Measurements from ENCODE around the gene CCM2. TPM values are rescaled to one million over a fixed set of nuclear protein-coding genes. Genes with fewer than 3 reads are reported as not detected.

CCM2 gene
- total and polyA plus RNA-seq, 2 experiments from 2014 or later, result 24.9 to 40.1 TPM

DNA sequence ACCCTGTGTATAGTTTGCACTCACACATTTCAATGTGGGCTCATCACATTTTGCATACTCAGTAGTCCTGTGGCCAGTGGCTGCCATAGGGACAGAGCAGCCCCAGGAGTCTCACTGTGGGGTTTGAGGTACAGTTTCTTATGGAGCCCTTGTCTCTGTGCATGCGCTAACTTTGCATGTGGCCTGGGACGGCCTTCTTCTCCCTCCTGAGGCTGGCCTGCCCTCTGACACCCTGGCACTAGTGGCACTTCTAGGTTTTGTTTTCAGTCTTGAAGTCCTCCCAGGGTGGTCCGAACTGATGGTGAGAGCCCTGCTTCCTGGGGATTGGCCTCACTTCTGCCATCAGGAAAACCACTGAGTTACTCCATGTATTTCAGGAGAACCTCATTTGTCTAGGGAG is 67.6 kb downstream of the CCM2 start:
- peaks cover 2% of the 10 kb centered on the region for H3K27me3 Mint-ChIP-seq (ENCODE audit: insufficient read depth, low read depth, poor library complexity)
- Histone ChIP-seq H3K27me3 (ENCODE audit: insufficient read depth) (no peaks in the 10 kb centered on the region), H2AFZ (no peak overlapping the region), H3K4me2 (no peak overlapping the region), H3K9me2 (ENCODE audit: insufficient read depth) (no peaks in the 10 kb centered on the region), H3K36me3 (ENCODE audit: insufficient read depth) (no peaks in the 10 kb centered on the region), H3K27ac (ENCODE audit: low read depth) (no peak overlapping the region), H3K79me2 (replicated peaks; ENCODE audit: insufficient read depth) (no peaks in the 10 kb centered on the region), H4K20me1 (replicated peaks; ENCODE audit: insufficient read depth) (no peaks in the 10 kb centered on the region; the same call in none of the 2 replicates), H3F3A (replicated peaks; ENCODE audit: low read depth) (no peaks in the 10 kb centered on the region), H3K4me1 (ENCODE audit: insufficient read depth) (no peaks in the 10 kb centered on the region), H3K4me3 (no peak overlapping the region)
- no peak overlapping the region for H3K27ac Mint-ChIP-seq
- H3K36me3 Mint-ChIP-seq (ENCODE audit: low read depth), result peaks cover 8% of the 10 kb centered on the region; the same call in 2 of the 3 replicates
- H3K9me3 Mint-ChIP-seq, result no peaks in the 10 kb centered on the region
- TF ChIP-seq, protein P1, sequence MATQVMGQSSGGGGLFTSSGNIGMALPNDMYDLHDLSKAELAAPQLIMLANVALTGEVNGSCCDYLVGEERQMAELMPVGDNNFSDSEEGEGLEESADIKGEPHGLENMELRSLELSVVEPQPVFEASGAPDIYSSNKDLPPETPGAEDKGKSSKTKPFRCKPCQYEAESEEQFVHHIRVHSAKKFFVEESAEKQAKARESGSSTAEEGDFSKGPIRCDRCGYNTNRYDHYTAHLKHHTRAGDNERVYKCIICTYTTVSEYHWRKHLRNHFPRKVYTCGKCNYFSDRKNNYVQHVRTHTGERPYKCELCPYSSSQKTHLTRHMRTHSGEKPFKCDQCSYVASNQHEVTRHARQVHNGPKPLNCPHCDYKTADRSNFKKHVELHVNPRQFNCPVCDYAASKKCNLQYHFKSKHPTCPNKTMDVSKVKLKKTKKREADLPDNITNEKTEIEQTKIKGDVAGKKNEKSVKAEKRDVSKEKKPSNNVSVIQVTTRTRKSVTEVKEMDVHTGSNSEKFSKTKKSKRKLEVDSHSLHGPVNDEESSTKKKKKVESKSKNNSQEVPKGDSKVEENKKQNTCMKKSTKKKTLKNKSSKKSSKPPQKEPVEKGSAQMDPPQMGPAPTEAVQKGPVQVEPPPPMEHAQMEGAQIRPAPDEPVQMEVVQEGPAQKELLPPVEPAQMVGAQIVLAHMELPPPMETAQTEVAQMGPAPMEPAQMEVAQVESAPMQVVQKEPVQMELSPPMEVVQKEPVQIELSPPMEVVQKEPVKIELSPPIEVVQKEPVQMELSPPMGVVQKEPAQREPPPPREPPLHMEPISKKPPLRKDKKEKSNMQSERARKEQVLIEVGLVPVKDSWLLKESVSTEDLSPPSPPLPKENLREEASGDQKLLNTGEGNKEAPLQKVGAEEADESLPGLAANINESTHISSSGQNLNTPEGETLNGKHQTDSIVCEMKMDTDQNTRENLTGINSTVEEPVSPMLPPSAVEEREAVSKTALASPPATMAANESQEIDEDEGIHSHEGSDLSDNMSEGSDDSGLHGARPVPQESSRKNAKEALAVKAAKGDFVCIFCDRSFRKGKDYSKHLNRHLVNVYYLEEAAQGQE (IDR thresholded peaks at IDR 0.05; ENCODE audit: unreplicated experiment), result no peak
- TF ChIP-seq, protein P2, sequence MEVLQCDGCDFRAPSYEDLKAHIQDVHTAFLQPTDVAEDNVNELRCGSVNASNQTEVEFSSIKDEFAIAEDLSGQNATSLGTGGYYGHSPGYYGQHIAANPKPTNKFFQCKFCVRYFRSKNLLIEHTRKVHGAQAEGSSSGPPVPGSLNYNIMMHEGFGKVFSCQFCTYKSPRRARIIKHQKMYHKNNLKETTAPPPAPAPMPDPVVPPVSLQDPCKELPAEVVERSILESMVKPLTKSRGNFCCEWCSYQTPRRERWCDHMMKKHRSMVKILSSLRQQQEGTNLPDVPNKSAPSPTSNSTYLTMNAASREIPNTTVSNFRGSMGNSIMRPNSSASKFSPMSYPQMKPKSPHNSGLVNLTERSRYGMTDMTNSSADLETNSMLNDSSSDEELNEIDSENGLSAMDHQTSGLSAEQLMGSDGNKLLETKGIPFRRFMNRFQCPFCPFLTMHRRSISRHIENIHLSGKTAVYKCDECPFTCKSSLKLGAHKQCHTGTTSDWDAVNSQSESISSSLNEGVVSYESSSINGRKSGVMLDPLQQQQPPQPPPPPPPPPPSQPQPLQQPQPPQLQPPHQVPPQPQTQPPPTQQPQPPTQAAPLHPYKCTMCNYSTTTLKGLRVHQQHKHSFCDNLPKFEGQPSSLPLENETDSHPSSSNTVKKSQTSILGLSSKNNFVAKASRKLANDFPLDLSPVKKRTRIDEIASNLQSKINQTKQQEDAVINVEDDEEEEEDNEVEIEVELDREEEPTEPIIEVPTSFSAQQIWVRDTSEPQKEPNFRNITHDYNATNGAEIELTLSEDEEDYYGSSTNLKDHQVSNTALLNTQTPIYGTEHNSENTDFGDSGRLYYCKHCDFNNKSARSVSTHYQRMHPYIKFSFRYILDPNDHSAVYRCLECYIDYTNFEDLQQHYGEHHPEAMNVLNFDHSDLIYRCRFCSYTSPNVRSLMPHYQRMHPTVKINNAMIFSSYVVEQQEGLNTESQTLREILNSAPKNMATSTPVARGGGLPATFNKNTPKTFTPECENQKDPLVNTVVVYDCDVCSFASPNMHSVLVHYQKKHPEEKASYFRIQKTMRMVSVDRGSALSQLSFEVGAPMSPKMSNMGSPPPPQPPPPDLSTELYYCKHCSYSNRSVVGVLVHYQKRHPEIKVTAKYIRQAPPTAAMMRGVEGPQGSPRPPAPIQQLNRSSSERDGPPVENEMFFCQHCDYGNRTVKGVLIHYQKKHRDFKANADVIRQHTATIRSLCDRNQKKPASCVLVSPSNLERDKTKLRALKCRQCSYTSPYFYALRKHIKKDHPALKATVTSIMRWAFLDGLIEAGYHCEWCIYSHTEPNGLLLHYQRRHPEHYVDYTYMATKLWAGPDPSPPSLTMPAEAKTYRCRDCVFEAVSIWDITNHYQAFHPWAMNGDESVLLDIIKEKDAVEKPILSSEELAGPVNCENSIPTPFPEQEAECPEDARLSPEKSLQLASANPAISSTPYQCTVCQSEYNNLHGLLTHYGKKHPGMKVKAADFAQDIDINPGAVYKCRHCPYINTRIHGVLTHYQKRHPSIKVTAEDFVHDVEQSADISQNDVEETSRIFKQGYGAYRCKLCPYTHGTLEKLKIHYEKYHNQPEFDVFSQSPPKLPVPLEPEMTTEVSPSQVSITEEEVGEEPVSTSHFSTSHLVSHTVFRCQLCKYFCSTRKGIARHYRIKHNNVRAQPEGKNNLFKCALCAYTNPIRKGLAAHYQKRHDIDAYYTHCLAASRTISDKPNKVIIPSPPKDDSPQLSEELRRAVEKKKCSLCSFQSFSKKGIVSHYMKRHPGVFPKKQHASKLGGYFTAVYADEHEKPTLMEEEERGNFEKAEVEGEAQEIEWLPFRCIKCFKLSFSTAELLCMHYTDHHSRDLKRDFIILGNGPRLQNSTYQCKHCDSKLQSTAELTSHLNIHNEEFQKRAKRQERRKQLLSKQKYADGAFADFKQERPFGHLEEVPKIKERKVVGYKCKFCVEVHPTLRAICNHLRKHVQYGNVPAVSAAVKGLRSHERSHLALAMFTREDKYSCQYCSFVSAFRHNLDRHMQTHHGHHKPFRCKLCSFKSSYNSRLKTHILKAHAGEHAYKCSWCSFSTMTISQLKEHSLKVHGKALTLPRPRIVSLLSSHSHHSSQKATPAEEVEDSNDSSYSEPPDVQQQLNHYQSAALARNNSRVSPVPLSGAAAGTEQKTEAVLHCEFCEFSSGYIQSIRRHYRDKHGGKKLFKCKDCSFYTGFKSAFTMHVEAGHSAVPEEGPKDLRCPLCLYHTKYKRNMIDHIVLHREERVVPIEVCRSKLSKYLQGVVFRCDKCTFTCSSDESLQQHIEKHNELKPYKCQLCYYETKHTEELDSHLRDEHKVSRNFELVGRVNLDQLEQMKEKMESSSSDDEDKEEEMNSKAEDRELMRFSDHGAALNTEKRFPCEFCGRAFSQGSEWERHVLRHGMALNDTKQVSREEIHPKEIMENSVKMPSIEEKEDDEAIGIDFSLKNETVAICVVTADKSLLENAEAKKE (CRISPR knock-in tag; IDR thresholded peaks at IDR 0.05), result no peak
- TF ChIP-seq, protein P3, sequence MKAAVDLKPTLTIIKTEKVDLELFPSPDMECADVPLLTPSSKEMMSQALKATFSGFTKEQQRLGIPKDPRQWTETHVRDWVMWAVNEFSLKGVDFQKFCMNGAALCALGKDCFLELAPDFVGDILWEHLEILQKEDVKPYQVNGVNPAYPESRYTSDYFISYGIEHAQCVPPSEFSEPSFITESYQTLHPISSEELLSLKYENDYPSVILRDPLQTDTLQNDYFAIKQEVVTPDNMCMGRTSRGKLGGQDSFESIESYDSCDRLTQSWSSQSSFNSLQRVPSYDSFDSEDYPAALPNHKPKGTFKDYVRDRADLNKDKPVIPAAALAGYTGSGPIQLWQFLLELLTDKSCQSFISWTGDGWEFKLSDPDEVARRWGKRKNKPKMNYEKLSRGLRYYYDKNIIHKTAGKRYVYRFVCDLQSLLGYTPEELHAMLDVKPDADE (IDR thresholded peaks at IDR 0.05), result no peak
- no peak for TF ChIP-seq JUNB (IDR thresholded peaks at IDR 0.05; ENCODE audit: unreplicated experiment)
- TF ChIP-seq NANOG (IDR thresholded peaks at IDR 0.05; ENCODE audit: borderline replicate concordance), result no peak
- TF ChIP-seq ZNF114 (CRISPR knock-in tag; IDR thresholded peaks at IDR 0.05), result no peak
- TF ChIP-seq CREB1 (CRISPR knock-in tag; IDR thresholded peaks at IDR 0.05; ENCODE audit: low read depth), result no peak
- TF ChIP-seq EZH2 (IDR thresholded peaks at IDR 0.05; ENCODE audit: low read depth, unreplicated experiment), result no peak
- TF ChIP-seq STAT1 (IDR thresholded peaks at IDR 0.05; ENCODE audit: unreplicated experiment), result no peak
- TF ChIP-seq POLR2AphosphoS5 (IDR thresholded peaks at IDR 0.05; ENCODE audit: low read depth), result no peak
- TF ChIP-seq ZNF331 (CRISPR knock-in tag; IDR thresholded peaks at IDR 0.05; ENCODE audit: low read depth), result no peak
- TF ChIP-seq, protein P4, sequence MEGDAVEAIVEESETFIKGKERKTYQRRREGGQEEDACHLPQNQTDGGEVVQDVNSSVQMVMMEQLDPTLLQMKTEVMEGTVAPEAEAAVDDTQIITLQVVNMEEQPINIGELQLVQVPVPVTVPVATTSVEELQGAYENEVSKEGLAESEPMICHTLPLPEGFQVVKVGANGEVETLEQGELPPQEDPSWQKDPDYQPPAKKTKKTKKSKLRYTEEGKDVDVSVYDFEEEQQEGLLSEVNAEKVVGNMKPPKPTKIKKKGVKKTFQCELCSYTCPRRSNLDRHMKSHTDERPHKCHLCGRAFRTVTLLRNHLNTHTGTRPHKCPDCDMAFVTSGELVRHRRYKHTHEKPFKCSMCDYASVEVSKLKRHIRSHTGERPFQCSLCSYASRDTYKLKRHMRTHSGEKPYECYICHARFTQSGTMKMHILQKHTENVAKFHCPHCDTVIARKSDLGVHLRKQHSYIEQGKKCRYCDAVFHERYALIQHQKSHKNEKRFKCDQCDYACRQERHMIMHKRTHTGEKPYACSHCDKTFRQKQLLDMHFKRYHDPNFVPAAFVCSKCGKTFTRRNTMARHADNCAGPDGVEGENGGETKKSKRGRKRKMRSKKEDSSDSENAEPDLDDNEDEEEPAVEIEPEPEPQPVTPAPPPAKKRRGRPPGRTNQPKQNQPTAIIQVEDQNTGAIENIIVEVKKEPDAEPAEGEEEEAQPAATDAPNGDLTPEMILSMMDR (conservative IDR thresholded peaks at IDR 0.05; ENCODE audit: low read depth in 2 of 2), result no peak
- no peak for TF ChIP-seq EZH2phosphoT487 (IDR thresholded peaks at IDR 0.05; ENCODE audit: unreplicated experiment)
- peaks cover 2% of the 10 kb centered on the region; the same call in 2 of the 3 replicates for H3K4me1 Mint-ChIP-seq
- DNase-seq (ENCODE audit: low spot score), result no peak
- no peak overlapping the region for H3K4me3 Mint-ChIP-seq
- ATAC-seq, result no peak

Measured in GM23338 (cell line).